SK-N-SH (cell line): ENCODE results near the gene SYNPO2. TPM values are rescaled to one million over a fixed set of nuclear protein-coding genes. Genes with fewer than 3 reads are reported as not detected.
A peak's percentile ranks its signal among the peaks of the same experiment; 100 is the strongest.
"Not testable (repeated sequence)": the region's sequence is repeated elsewhere in the genome, so short reads cannot be mapped to it uniquely, and the experiment has no call there.

ENCODE experiments used
- CTCF ChIA-PET: fragments of 300-600, 350-600 bp; formaldehyde crosslinking; extraction: SDS; loops from one replicate; lab custom pipeline; 2021; lab: Yijun Ruan, JAX
- POLR2A ChIA-PET: fragments of 350-600 bp; sonication (Branson Sonifier 250); formaldehyde crosslinking; extraction: SDS; loops from one replicate; lab custom pipeline; 2020; ENCODE audit warnings: antibody characterized with exemption, inconsistent platforms; lab: Yijun Ruan, JAX
- DNase-seq: peaks from one replicate; pipeline ENCODE4 v3.0.0; 2012
- H2AFZ ChIP-seq: fragments of 200-600 bp; sonication (generic); 2 replicates; pipeline ENCODE4 v1.8.1; 2016; ENCODE audit warnings: antibody characterized with exemption, mild to moderate bottlenecking, low read depth
- H3F3A ChIP-seq: fragments of 200-600 bp; sonication (generic); replicated peaks from 2 replicates; pipeline ENCODE3; 2016; ENCODE audit warnings: antibody characterized with exemption, mild to moderate bottlenecking; ENCODE audit not compliant: insufficient read depth
- H3K27ac ChIP-seq, 2 experiments: fragments of 200-500 bp in 1 of 2; fragments of 200-600 bp in 1 of 2; sonication (Bioruptor generic) in 1 of 2; sonication (generic), shearing (Covaris generic) in 1 of 2; 2 replicates each; pipeline versions ENCODE4 v1.5.1 to v1.6.1; 2014 to 2016; ENCODE audit warnings: low read depth in 2 of 2, inconsistent platforms in 1 of 2, low read length in 1 of 2, mild to moderate bottlenecking in 1 of 2, mixed read lengths in 1 of 2
- H3K27me3 ChIP-seq: fragments of 200-600 bp; sonication (generic), shearing (Covaris generic); 2 replicates; pipeline ENCODE4 v1.6.1; 2016; ENCODE audit warnings: mixed run types; ENCODE audit not compliant: insufficient read depth
- H3K36me3 ChIP-seq, 2 experiments: fragments of 200-500 bp in 1 of 2; fragments of 200-600 bp in 1 of 2; sonication (Bioruptor generic) in 1 of 2; sonication (generic) in 1 of 2; replicated peaks in 1 of 2; 2 replicates each; pipeline versions ENCODE3 to v1.5.1; 2014 to 2016; ENCODE audit warnings: low read length in 1 of 2, mild to moderate bottlenecking in 1 of 2; ENCODE audit not compliant: insufficient read depth in 2 of 2, control insufficient read depth in 1 of 2
- H3K4me1 ChIP-seq, 2 experiments: fragments of 200-500 bp in 1 of 2; fragments of 200-600 bp in 1 of 2; sonication (Bioruptor generic) in 1 of 2; sonication (generic), shearing (Covaris generic) in 1 of 2; 2 replicates each; pipeline versions ENCODE4 v1.5.1 to v1.6.1; 2014 to 2016; ENCODE audit warnings: low read depth in 1 of 2, low read length in 1 of 2, mixed run types in 1 of 2; ENCODE audit not compliant: insufficient read depth in 2 of 2, control insufficient read depth in 1 of 2
- H3K4me2 ChIP-seq: fragments of 200-600 bp; sonication (generic), shearing (Covaris generic); 2 replicates; pipeline ENCODE4 v1.6.1; 2017; ENCODE audit warnings: mixed run types
- H3K4me3 ChIP-seq, 2 experiments: fragments of 200-500 bp in 1 of 2; fragments of 200-600 bp in 1 of 2; sonication (Bioruptor generic) in 1 of 2; sonication (generic), shearing (Covaris generic) in 1 of 2; 2 replicates each; pipeline versions ENCODE4 v1.5.1 to v1.8.1; 2014 to 2016; ENCODE audit warnings: low read depth in 2 of 2, inconsistent platforms in 1 of 2, low read length in 1 of 2, mild to moderate bottlenecking in 1 of 2, mixed read lengths in 1 of 2, moderate library complexity in 1 of 2
- H3K79me2 ChIP-seq: fragments of 200-600 bp; sonication (generic); 2 replicates; pipeline ENCODE4 v1.8.1; 2017; ENCODE audit warnings: mild to moderate bottlenecking; ENCODE audit not compliant: insufficient read depth
- H3K9ac ChIP-seq: fragments of 200-600 bp; sonication (generic); 2 replicates; pipeline ENCODE4 v1.6.1; 2017; ENCODE audit warnings: mixed run types
- H3K9me2 ChIP-seq: fragments of 200-600 bp; sonication (generic); 2 replicates; pipeline ENCODE4 v1.6.1; 2017; ENCODE audit warnings: mixed run types
- H3K9me3 ChIP-seq: fragments of 200-600 bp; sonication (generic); 2 replicates; pipeline ENCODE4 v1.6.1; 2017; ENCODE audit warnings: mixed run types, mild to moderate bottlenecking, moderate library complexity
- H4K20me1 ChIP-seq: fragments of 200-600 bp; sonication (generic); 2 replicates; pipeline ENCODE4 v1.6.1; 2017; ENCODE audit warnings: mild to moderate bottlenecking, mixed run types; ENCODE audit not compliant: insufficient read depth
- CHD2 ChIP-seq: fragments of 150-350 bp; IDR thresholded peaks from 2 replicates; pipeline ENCODE4 v1.6.1; 2018; ENCODE audit warnings: low read length; ENCODE audit not compliant: partially characterized antibody
- ELF1 ChIP-seq: IDR thresholded peaks from 2 replicates; pipeline ENCODE4 v1.4.0; 2012
- EP300 ChIP-seq, 2 experiments: IDR thresholded peaks; 2 replicates each; pipeline versions ENCODE4 v1.4.0 to v1.6.1; 2012; ENCODE audit warnings: borderline replicate concordance in 1 of 2, low read depth in 1 of 2, low read length in 1 of 2
- EZH2phosphoT487 ChIP-seq: fragments of 200-600 bp; sonication (generic); IDR thresholded peaks from 2 replicates; pipeline ENCODE4 v1.6.1; 2017; ENCODE audit warnings: low read depth, mixed run types, mild to moderate bottlenecking, antibody characterized with exemption, moderate library complexity, borderline replicate concordance
- GABPA ChIP-seq: IDR thresholded peaks from 2 replicates; pipeline ENCODE4 v1.4.0; 2012; ENCODE audit warnings: low read depth, mild to moderate bottlenecking
- GATA2 ChIP-seq: sonication (generic); formaldehyde crosslinking; IDR thresholded peaks from 2 replicates; pipeline ENCODE4 v1.5.0; 2020; ENCODE audit warnings: mild to moderate bottlenecking, missing genetic modification reagents
- JUND ChIP-seq: IDR thresholded peaks from 2 replicates; pipeline ENCODE4 v1.4.0; 2012
- MAX ChIP-seq: IDR thresholded peaks from 2 replicates; pipeline ENCODE4 v1.4.0; 2012; ENCODE audit warnings: low read depth
- NRF1 ChIP-seq: IDR thresholded peaks from 2 replicates; pipeline ENCODE4 v1.6.1; 2012; ENCODE audit warnings: low read depth, mild to moderate bottlenecking, low read length
- RXRA ChIP-seq: IDR thresholded peaks from 2 replicates; pipeline ENCODE4 v1.4.0; 2012; ENCODE audit warnings: low read depth, mild to moderate bottlenecking, borderline replicate concordance
- SMC3 ChIP-seq: IDR thresholded peaks from 2 replicates; pipeline ENCODE4 v1.6.1; 2012; ENCODE audit warnings: low read depth, low read length, improper control_type of control experiment
- TAF1 ChIP-seq: IDR thresholded peaks from 2 replicates; pipeline ENCODE4 v1.6.1; 2012; ENCODE audit warnings: low read depth, mild to moderate bottlenecking, low read length, moderate library complexity, borderline replicate concordance
- TEAD4 ChIP-seq: IDR thresholded peaks from 2 replicates; pipeline ENCODE4 v1.4.0; 2012; ENCODE audit warnings: mild to moderate bottlenecking, borderline replicate concordance; ENCODE audit not compliant: insufficient read depth
- YY1 ChIP-seq: IDR thresholded peaks from 2 replicates; pipeline ENCODE4 v1.4.0; 2012; ENCODE audit warnings: low read depth, mild to moderate bottlenecking
- ZBTB33 ChIP-seq: IDR thresholded peaks from 2 replicates; pipeline ENCODE4 v1.4.0; 2012; ENCODE audit warnings: low read depth, borderline replicate concordance
- WGBS: methylation state at CpG from one replicate; pipeline ENCODE4 v1.1.6; 2017; ENCODE audit warnings: low lambda C conversion rate; 5-methylcytosine and 5-hydroxymethylcytosine counted together
- polyA plus RNA-seq, 3 experiments: library from polyadenylated mRNA; depleted of rRNA; stranded (reverse); fragments of >200 nt; gene quantifications; 2 replicates each; pipeline ENCODE4 v1.2.3, GENCODE V29; 2012
- TF ChIP-seq, protein P1 (sequence below): IDR thresholded peaks from 2 replicates; pipeline ENCODE4; 2012
- TF ChIP-seq, protein P2 (sequence below): fragments of 200-600 bp; sonication (generic); IDR thresholded peaks from 2 replicates; pipeline ENCODE4 v1.6.1; 2017; ENCODE audit warnings: antibody characterized with exemption, mild to moderate bottlenecking, moderate library complexity

SYNPO2 gene
- polyA plus RNA-seq, 1 of the 3 experiments (the other 2 are of a cell fraction): 7.2 TPM

DNA sequence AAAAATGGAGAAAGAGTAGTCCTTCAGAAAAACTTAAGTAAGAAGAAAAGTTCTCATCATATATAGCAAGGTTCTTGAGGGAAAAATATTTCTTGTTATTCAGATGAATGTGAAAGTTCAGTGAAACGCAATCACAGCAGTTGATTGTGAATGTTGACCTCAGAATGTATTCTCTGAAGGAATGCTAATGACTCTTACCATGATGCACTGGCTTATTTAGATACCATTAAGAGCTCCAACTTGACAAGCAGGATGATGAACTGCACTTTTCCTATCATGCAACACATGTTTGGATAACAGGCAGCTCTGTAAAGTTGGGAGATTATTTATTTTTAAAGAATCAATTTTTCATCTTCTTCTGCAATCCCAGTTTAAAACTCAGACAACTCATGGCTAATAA is 131.5 kb downstream of the SYNPO2 start:
- ChIA-PET POLR2A (no interaction called here), CTCF (interaction anchor here (1.0 kb wide), 1 partner anchor 22 kb away, joined by 3 read pairs; no protein-coding TSS in a partner anchor)
- Histone ChIP-seq H3F3A (peaks cover 10% of the 10 kb centered on the region), H2AFZ (no peak overlapping the region), H3K9me3 (no peaks in the 10 kb centered on the region), H4K20me1 (no peaks in the 10 kb centered on the region), H3K36me3 (peaks cover 4 to 27% of the 10 kb centered on the region in 2 experiments), H3K4me2 (no peak overlapping the region), H3K79me2 (no peaks in the 10 kb centered on the region), H3K27me3 (no peaks in the 10 kb centered on the region), H3K4me1 (peaks cover 0 to 6% of the 10 kb centered on the region in 2 experiments; a peak in 2 of 4 replicates), H3K9me2 (no peaks in the 10 kb centered on the region), H3K27ac (no peak overlapping the region; a peak in 1 of 4 replicates), H3K9ac (no peak overlapping the region), H3K4me3 (no peak overlapping the region)
- TF ChIP-seq EP300 (IDR thresholded peaks at IDR 0.05; ENCODE audit: borderline replicate concordance in 1 of 2, low read depth in 1 of 2, low read length in 1 of 2) (no peak), GATA2 (CRISPR knock-in tag) (no peak), SMC3 (no peak)
- TF ChIP-seq, protein P1, sequence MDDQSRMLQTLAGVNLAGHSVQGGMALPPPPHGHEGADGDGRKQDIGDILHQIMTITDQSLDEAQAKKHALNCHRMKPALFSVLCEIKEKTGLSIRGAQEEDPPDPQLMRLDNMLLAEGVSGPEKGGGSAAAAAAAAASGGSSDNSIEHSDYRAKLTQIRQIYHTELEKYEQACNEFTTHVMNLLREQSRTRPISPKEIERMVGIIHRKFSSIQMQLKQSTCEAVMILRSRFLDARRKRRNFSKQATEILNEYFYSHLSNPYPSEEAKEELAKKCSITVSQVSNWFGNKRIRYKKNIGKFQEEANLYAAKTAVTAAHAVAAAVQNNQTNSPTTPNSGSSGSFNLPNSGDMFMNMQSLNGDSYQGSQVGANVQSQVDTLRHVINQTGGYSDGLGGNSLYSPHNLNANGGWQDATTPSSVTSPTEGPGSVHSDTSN: peak; percentile 24; the same call in 1 of the 2 replicates
- 97% methylated on average over 1 of the region's 1 CpG for WGBS
- DNase-seq: no peak

GRCh38 chr4:119022520-119022919 is 133.9 kb downstream of the SYNPO2 start:
- H3K9me3 ChIP-seq, H3K4me2 ChIP-seq, H4K20me1 ChIP-seq, H3K27ac ChIP-seq, DNase-seq, H3K4me3 ChIP-seq, H3K79me2 ChIP-seq, H3K9me2 ChIP-seq, H2AFZ ChIP-seq, POLR2A ChIA-PET, H3K9ac ChIP-seq, H3K27me3 ChIP-seq: not testable (repeated sequence)
- CTCF ChIA-PET: interaction anchor here (1.1 kb wide), 1 partner anchor 19 kb away, joined by 5 read pairs; no protein-coding TSS in a partner anchor
- Histone ChIP-seq H3K4me1 (peaks cover 0 to 24% of the 10 kb centered on the region in 2 experiments; a peak in 3 of 4 replicates), H3K36me3 (peaks cover 4 to 46% of the 10 kb centered on the region in 2 experiments), H3F3A (peaks cover 11% of the 10 kb centered on the region)
- WGBS: 96% methylated on average over 4 of the region's 4 CpGs

- no peak for DNase-seq
- peaks cover 2% of the 10 kb centered on the region; the same call in 1 of the 2 replicates for H3K9me2 ChIP-seq
- POLR2A ChIA-PET: no interaction called here
- CTCF ChIA-PET: interaction anchor here (1.9 kb wide), 1 partner anchor 17 kb away, joined by 10 read pairs; no protein-coding TSS in a partner anchor
- H3K4me1 ChIP-seq: peaks cover 0 to 24% of the 10 kb centered on the region in 2 experiments; a peak in 3 of 4 replicates
- H3K4me3 ChIP-seq: no peak overlapping the region
- H3K36me3 ChIP-seq: peaks cover 0 to 57% of the 10 kb centered on the region in 2 experiments
- H4K20me1 ChIP-seq: no peaks in the 10 kb centered on the region
- no peak overlapping the region for H3K4me2 ChIP-seq
- WGBS: 93% methylated on average over 4 of the region's 4 CpGs
- peaks cover 11% of the 10 kb centered on the region for H3F3A ChIP-seq
- TF ChIP-seq SMC3 (no peak), RXRA (no peak), ELF1 (no peak), MAX (no peak), JUND (no peak), TEAD4 (no peak), TAF1 (no peak), EZH2phosphoT487 (no peak), GABPA (no peak), ZBTB33 (no peak), YY1 (no peak), CHD2 (no peak), NRF1 (no peak)
- TF ChIP-seq, protein P2, sequence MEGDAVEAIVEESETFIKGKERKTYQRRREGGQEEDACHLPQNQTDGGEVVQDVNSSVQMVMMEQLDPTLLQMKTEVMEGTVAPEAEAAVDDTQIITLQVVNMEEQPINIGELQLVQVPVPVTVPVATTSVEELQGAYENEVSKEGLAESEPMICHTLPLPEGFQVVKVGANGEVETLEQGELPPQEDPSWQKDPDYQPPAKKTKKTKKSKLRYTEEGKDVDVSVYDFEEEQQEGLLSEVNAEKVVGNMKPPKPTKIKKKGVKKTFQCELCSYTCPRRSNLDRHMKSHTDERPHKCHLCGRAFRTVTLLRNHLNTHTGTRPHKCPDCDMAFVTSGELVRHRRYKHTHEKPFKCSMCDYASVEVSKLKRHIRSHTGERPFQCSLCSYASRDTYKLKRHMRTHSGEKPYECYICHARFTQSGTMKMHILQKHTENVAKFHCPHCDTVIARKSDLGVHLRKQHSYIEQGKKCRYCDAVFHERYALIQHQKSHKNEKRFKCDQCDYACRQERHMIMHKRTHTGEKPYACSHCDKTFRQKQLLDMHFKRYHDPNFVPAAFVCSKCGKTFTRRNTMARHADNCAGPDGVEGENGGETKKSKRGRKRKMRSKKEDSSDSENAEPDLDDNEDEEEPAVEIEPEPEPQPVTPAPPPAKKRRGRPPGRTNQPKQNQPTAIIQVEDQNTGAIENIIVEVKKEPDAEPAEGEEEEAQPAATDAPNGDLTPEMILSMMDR: no peak
- H3K79me2 ChIP-seq: no peaks in the 10 kb centered on the region
- no peaks in the 10 kb centered on the region for H3K27me3 ChIP-seq
- H2AFZ ChIP-seq: no peak overlapping the region
- H3K9me3 ChIP-seq: no peaks in the 10 kb centered on the region
- no peak overlapping the region for H3K27ac ChIP-seq
- H3K9ac ChIP-seq: no peak overlapping the region
Measured at GRCh38 chr4:119024102-119024501, 135.4 kb downstream of the SYNPO2 start.
